Activated naive CD4-positive, alpha-beta T cell (primary cell): ENCODE data around the gene HDAC1.
"Not testable (repeated sequence)": the region's sequence is repeated elsewhere in the genome, so short reads cannot be mapped to it uniquely, and the experiment has no call there.

Source experiments
- DNase-seq, 4 experiments: peaks; one replicate each; lab custom pipeline; 2025; lab: John Stamatoyannopoulos, UW

The HDAC1 gene

DNA sequence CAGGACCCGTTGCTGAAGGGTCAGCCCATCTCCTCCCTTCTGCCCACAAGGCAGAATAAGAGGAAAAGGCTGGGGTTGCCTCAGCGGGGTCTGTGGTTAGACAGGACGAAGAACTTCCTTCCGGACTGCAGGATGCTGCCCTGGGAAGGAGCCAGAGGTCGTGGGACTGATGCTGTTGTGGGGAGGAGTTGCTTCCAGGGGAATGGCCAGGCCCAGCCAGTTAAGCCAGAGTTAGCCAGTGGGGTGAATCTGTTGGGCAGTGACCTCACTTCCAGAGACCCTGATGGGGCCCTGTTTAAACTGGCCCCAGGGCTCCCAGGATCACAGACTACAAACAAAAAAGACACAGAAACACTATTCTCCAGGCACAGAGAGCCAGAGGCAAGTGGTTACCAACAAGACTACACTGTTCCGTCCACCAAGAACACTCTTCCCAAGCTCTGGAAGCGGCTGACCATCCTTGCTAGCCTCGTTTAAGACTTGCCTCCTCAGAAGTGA is 57.4 kb downstream of the HDAC1 start:
- DNase-seq = no peak

DNA sequence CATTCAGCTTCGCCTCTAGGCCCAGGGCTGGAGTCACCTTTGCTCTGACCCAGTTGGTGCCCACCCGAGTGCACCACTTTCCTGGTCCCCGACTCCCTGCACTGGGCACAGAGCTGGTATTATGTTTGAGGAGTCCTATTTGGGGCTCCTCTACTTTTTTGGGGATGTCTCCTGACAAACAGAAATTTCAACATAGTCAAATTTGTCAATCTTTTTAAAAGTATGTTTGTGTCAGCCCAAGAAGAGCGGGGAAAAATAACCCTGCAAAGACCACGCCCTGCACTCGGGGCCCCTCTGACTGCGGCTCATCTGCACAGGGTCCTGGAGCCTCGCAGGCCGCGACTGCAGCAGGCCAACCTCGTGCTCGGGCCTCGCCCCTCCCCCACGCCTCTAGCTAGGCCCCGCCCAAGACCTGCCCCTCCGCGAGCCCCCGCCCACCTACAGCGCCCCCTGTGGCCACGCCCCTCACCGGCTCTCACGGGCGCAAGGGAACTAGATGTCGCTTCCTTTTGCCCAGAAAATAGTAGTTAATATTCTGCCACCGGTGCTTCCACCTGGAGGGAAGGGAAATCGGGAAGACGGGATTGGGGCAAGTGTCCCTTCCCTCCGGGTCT is 59.0 kb downstream of the HDAC1 start:
- peak; percentile 77 to 85 (median 83) for DNase-seq

DNA sequence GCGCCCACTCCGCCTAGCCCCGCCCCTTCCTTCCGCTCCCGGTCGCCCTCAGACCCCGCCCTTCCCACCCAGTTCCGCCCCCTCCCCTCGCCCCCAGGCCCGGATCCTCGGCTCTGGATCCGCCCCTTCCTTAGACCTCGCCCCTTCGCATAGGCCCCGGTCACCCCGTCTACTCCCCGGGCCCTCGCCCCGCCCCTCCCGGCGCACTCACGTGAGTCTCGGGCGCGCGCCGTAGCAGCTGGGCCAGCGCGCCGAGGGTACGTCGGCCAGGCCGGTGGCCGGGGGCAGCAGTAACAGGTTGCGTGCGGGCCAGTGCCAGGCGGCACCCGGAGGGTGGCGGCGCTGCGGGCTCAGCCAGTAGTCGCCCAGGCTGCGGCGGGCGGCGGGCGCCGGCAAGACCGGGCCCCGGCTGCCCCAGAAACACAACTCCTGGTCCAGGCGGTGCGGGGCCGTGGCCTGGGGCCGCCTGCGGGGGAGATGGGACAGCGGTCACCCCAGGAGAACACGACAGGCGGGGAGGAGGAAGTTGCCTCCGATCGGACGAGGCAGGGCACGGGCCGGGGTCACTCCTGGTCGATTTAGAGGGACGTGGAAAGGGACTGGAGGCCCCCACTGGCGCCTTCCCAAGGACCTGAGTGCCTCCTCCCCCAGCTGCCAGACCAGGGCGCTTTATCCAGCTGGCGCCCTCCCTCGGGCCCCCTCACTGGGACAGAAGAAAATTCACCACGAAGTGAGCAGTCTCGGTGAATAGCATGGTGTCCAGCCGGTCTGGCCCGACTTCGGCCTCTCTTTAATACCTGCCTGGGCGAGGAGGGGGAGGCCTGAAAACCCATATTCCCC is 59.7 kb downstream of the HDAC1 start:
- peak; percentile 81 to 91 (median 86) for DNase-seq

DNA sequence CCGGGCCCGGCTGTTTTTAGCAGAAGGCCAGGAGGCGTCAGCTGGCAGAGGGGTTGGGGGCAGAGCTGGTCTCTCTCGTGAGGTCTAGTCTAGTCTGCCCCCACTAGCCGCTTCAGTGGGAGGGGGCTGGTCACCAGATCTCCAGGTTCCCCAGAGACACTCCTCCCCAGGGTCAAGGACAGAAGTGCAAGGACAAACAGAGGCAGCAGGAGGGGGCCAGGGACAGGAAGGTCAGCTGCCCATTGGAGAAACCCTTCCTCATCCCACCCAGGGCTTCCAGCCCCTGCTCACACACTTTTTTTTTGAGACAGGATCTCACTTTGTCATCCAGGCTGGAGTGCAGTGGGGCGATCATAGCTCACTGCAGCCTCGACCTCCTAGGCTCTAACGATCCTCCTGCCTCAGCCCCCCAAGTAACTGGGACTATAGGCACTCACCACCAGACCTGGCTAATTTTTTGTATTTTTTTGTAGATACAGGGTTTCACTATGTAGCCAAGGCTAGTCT is 60.4 kb downstream of the HDAC1 start:
- no peak for DNase-seq

DNA sequence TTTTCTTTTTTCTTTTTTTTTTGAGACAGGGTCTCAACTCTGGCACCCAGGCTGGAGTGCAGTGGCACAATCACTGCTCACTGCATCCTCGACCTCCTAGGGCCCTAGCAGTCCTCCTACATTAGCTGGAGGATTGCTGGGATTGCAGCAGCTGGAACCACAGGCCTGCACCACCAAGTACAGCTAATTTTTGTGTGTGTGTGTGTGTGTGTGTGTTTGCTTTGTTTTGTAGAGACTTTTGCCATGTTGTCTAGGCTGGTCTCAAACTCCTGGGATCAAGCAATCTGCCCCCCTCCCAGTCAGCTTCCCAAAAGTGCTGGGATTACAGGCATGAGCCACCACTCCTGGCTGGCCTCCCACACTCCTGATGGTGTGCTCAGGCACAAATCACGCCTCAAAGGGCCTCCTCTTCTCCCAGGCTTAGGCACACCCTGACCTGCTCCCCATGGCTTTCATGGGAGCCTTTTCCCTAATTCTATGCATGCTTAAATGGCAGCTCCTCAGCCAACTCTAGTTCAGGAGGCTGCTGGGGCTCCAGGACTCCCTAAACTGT is 61.0 kb downstream of the HDAC1 start:
- DNase-seq = no peak

DNA sequence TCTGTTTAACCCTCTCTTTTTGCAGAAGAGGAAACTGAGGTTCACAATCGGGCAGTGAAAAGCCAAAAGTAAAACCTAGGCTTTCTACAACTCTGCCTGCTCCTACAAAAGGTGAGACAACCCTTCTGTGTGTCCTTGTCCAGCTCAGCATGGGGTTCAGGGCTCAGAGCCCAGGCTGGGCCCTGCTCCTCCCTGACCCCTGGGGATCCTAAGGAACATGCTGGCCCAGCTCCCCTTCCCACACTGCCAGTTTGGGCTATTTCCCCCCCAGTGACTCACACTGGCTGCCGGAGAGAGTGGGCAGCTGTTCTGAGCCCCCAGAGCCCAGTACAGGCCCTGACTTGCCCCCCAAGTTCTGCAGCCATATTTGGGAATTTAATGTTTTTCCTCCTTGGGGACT is 61.5 kb downstream of the HDAC1 start:
- no peak for DNase-seq

DNA sequence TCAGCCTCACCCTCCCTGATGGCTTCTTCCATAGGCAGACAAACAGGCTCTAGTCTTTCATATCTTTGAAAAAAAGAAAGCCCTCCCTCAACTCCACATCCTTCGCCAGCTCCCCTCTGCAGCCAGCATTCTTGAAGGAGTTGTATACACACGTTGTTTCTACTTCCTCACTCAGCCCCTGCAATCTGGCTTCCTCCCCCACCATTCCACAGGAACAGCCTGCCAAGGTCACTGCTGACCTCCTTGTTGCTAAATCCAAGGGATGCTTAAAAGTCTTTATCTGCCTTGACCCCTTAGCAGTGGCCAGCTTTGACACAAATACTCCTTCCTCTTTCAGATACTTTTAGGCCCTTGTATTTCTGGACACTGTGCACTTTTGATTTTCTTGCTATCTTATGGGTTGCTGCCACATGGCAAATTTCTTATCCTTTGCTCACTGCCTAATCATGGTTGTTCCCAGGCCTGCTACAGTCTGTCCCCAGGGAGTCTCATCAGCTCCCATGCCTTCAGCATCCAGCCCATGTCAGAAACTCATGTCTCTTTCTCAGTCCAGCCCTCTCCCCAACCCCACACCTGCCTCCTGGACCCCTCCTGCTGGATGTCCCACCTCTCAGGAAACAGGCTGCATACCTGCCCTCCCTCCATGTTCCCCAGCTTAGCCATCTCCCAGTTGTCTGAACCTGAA is 62.1 kb downstream of the HDAC1 start:
- DNase-seq = no peak

DNA sequence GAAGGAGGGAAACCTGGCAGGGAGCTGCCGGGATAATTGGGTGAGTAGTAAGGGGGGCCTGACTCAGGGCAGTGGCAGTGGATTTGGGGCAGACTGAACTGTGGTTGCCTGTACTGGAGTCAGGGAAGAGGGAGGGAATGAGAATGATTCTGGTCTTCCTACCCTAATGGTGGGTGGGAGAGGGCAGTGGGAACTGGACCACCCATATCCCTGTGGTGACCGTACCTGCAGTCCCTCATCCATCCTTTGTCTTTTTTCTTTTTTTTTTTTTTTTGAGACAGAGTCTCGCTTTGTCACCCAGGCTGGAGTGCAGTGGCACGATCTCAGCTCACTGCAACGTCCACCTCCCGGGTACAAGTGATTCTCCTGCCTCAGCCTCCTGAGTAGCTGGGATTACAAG is 63.9 kb downstream of the HDAC1 start:
- not testable (repeated sequence) for DNase-seq

DNA sequence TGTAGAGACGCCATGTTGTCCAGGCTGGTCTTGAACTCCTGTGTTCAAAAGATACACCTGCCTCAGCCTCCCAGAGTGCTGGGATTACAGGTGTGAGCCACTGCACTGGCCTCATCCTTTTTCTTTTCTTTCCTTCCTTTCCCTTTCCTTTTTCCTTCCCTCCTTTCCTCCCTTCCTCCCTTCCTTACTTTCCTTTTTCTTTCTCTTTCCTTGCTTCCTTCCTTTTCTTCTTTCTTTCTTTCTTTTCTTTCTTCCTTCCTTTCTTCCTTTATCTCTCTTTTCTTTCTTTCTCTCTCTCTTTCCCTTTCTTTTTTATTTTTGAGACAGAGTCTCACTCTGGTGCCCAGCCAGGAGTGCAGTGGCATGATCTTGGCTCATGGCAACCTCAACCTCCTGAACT is 64.6 kb downstream of the HDAC1 start:
- no peak for DNase-seq

DNA sequence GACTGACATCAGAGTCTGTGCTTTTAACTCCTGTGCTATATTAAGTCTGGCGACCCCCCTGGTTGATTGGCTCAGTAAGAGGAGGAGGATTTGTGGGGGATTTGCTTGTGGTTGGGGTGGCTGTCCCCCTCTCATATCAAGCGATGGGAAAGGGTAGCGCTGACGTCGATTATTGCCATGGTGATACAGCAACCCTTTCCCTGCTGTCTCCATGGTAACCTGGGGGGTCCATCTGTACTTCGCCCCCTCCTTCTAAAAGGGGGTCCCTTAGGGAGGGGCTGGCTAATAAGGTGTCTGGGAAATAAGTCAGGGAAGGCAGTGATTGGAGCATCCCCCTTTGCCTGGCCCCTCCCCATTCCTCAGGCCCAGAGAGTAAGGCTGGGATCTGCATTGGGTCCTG is 65.7 kb downstream of the HDAC1 start:
- DNase-seq = no peak

DNA sequence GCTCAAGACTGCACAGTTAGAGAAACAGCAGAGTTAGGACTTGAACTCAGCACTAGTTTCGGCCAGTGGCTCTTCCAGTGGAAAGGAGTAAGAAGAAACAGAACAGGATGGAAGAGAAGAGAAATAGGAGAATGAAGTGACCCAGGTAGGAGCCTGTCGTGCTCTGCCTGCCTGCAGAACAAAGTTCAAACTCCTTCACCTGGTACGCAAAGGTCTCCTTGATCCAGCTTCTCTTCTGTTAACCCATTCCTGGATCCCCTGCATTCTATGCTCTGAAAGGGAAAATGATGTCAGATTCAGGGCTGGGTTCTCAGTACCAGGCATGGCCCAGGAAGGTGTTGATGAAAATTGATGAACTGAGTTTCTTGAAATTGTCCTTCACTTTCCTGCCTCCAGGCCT is 66.6 kb downstream of the HDAC1 start:
- DNase-seq = no peak

DNA sequence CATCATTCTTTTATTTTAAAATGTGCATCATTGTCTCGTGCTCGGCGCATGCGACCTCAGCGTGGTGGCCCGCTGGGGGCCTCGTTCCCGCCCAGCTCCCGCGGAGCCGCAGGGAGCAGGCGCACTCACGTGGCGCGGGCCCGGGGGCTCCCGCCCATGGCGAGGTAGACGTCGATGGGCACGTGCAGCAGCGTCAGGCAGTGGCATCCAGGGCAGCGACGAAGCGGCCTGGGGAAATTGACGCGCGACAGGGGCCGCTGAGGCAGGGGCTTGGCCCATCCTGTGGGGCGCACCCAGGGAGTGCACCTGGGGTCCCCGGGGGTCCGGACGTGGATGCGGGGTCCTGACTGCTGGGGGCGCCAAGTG is 69.4 kb downstream of the HDAC1 start:
- DNase-seq = no peak

DNA sequence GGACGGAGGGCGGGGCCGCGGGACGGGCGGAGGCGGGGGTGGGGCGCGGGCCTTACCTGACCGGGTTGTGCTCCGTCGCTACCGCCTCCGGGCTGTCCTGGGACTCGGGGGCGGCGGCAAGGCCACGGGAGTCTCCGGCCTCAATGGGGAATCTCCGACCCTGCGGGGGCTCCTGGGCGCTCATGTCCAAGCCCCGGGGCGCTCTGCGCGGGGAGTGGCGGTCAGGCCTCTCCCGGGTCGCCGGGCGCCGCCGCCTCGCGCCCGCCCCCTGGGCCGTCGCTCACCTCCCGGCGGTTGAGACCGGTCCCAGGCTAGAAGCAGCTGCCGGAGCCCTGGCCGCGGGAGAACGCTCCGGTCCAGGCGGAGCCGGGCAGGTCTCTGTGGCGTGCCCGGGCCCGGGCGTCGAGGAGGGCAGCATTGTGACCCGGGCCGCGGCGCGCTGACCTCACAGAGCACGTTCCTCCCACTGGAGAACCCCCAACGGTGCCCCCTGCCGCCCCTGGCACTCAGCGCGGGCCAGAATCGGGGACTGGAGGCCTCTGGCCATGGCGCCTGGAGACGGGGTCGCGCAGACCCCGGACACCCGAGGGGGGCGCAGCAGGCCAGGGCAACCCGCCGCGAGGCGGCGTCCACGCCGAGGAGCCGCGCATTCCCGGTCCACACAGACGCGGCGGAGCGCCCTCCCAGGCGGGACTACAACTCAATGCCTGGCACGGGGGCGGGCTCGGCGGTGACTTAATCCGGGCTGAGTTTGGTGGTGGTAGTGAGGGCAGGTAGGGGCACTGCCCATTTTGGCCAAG is 70.0 kb downstream of the HDAC1 start:
- peak in 1 of 4 experiments; percentile 8 for DNase-seq

DNA sequence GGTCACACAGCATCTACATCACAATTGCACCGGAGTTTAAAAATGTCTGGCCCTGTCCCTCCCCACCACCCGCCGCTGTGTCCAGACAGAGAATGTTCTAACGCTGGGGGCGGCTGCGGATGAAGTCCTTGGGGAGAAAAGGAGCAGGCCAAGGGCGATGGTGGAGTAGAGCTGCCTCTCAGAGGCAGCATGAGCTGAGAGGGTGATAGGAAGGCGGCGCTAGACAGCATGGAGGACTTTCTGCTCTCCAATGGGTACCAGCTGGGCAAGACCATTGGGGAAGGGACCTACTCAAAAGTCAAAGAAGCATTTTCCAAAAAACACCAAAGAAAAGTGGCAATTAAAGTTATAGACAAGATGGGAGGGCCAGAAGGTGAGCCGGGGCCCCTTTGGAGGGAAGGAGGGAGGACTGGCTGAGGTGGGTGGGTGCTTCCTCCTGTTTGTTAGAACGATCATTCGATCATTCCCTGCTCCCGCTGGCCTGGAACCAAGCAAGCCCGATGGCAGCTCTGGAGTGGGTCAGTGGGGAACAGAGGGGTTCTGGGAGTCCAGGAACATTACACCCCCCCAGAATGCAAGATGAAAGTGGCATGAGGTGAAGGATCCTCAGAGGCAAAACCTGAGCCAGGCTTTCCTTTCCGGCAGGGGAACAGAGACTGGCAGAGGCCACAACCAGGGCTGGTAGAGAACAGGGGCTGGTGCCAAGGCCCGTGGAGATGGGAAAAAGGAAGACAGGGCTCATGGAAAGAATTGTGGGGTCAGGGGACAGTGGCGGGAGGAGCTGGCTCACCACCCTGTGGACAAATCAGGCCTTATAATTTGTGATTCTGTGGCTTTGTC is 70.8 kb downstream of the HDAC1 start, which contains the start of the genes FAM229A and TSSK3:
Gene FAM229A, minus strand, starts transcription at position 12 of the 840 bp plus-strand sequence. CDS start 394 bp downstream, outside the sequence.
Gene TSSK3, plus strand, starts transcription at position 66 of the 840 bp plus-strand sequence. Its CDS starts 163 bp downstream, at position 229.
- DNase-seq = no peak

DNA sequence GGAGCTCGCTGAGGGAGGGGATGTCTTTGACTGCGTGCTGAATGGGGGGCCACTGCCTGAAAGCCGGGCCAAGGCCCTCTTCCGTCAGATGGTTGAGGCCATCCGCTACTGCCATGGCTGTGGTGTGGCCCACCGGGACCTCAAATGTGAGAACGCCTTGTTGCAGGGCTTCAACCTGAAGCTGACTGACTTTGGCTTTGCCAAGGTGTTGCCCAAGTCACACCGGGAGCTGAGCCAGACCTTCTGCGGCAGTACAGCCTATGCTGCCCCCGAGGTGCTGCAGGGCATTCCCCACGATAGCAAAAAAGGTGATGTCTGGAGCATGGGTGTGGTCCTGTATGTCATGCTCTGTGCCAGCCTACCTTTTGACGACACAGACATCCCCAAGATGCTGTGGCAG is 71.8 kb downstream of the HDAC1 start:
- no peak for DNase-seq

DNA sequence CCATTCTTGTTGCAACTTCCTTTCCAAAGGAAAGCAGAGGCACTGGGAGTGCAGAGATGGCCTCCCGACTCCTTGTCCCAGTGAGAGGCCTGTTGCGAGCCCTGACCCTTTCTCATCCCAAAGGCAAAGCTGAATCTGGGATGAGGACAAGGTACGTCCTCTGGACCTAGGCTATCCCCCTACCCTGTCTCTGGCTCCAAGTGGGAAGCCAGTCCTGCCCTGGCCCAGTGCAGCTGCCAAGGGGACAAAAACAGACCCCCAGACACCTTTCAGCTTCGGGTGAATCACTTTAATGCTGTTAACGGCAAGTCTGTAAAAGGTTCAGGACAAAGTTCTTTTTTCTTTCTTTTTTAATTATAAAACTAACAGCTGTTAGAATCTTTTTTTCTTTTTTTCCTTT is 73.0 kb downstream of the HDAC1 start:
- no peak for DNase-seq

DNA sequence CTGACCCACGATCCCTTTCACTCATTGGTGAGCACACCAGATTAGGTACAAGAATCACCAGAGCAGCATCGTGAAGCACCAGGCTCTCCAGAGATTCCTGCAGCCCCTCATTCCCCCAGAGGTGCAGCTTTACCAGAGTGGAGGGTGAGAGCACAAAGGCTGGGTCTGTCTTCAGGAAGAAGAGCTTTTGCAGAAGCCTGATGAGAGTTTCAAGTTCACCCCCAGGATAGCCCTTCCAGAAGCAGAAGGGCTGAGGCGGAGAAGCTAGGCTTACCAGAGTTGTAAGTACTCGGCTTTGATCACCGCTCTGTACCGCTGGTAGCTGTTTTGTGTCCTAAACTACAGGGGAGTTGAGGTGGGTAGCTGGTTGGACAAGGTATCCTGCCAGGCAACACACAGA is 73.6 kb downstream of the HDAC1 start:
- no peak for DNase-seq

DNA sequence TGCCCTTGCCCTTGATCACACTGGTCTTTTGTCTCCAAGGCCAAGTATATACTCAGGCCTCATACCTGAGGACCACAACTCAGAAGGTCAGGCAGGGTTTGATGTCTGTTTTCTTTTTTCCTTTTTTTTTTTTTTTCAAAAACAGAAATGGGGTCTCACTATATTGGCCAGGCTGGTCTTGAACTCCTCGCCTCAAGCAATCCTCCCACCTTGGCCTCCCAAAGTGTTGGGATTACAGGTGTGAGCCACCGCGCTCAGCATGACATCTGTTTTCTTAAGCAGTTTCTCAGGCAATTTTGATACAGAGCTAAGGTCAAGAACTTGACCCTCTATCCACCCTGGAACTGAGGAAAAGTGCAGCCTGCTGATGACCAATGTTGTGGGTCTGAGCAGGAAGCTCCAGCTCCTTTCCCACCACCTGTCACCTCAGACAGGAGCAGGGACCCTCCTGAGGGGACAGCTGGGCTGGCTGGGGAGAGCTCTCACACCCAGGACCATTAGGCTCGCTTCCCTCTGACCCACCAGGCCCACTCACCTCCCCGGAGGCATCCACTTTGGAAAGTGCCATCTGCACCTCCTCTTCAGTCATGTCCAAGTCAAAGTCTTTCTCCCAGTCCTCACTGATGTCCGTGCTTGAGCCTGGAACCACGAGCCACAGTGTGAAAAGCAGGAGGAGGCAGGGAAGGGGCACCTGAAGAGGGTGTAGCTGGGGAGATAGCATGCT is 76.2 kb downstream of the HDAC1 start:
- no peak for DNase-seq

DNA sequence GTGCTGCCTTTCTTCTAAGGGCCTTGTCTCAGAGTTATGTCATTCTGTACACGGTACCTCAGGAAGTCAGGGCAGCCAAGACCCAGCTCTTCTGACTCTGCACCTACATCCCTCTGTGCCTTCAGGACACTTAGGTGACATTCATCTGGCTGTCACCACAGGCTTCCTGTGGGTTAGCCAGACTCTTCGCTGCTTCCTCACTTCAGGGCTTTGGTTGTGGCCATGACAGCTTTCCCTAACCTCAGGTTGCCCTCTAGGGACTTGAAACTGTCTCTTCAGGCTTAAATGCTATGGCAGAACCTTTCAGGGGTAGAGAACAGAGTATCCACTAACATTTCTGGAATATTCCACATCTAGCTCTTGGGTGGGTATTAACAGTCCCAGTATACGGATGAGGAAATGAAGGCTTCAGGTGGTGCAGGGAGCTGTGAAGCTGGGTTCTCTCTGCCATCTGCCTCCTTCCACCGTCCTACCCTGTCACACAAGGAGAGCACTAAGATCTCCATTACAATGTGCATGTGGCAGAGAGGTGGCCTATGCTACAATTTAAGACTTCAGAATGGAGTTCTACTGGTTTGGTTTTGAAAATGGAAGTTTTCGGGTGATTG is 80.4 kb downstream of the HDAC1 start:
- peak in 1 of 4 experiments; percentile 19 for DNase-seq
